Measurements from ENCODE around the gene TOR3A. TPM values are rescaled to one million over a fixed set of nuclear protein-coding genes. Genes with fewer than 3 reads are reported as not detected.

TOR3A gene
- total RNA-seq, 1 donor from 2014 or later = 23.0 TPM

DNA sequence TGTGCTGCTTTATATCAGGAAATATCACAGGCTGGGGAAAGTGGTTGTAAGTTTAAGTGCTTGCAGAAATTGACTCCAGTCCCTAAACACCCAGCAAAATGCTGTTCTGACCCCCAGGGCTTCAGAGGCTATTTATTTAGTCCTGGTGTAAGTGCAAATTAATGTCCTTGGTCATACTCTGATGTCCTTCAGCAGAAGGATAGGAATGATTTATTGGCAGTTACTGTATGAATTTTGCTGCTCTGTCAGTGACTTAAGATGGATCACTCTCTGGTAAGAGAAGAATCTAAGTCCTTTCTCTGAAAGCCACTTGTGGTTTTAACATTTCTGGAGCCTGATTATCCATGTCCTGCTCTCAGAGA, 34.3 kb upstream of the TOR3A start:
- no peaks in the 10 kb centered on the region for H3K36me3 ChIP-seq
- H3K27me3 ChIP-seq = no peaks in the 10 kb centered on the region
- no peaks in the 10 kb centered on the region for H3K9me3 ChIP-seq
- TF ChIP-seq, protein P1, sequence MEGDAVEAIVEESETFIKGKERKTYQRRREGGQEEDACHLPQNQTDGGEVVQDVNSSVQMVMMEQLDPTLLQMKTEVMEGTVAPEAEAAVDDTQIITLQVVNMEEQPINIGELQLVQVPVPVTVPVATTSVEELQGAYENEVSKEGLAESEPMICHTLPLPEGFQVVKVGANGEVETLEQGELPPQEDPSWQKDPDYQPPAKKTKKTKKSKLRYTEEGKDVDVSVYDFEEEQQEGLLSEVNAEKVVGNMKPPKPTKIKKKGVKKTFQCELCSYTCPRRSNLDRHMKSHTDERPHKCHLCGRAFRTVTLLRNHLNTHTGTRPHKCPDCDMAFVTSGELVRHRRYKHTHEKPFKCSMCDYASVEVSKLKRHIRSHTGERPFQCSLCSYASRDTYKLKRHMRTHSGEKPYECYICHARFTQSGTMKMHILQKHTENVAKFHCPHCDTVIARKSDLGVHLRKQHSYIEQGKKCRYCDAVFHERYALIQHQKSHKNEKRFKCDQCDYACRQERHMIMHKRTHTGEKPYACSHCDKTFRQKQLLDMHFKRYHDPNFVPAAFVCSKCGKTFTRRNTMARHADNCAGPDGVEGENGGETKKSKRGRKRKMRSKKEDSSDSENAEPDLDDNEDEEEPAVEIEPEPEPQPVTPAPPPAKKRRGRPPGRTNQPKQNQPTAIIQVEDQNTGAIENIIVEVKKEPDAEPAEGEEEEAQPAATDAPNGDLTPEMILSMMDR (IDR thresholded peaks at IDR 0.05) = no peak
- H3K27ac ChIP-seq = no peak overlapping the region
- H3K4me1 ChIP-seq = no peaks in the 10 kb centered on the region
- no peak overlapping the region for H3K4me3 ChIP-seq
- intact Hi-C loops (cut with DNase I) = no loop called here
- DNase-seq = no peak
- no peak for ATAC-seq

GRCh38 chr1:179048339-179049124, 33.3 kb upstream of the TOR3A start:
- Histone ChIP-seq H3K27ac (no peak overlapping the region), H3K36me3 (no peaks in the 10 kb centered on the region), H3K4me3 (no peak overlapping the region), H3K9me3 (no peaks in the 10 kb centered on the region), H3K27me3 (no peaks in the 10 kb centered on the region), H3K4me1 (no peaks in the 10 kb centered on the region)
- no peak for DNase-seq
- intact Hi-C loops (cut with DNase I) = no loop called here
- no peak for ATAC-seq
- TF ChIP-seq, protein P1 (IDR thresholded peaks at IDR 0.05) = no peak

DNA sequence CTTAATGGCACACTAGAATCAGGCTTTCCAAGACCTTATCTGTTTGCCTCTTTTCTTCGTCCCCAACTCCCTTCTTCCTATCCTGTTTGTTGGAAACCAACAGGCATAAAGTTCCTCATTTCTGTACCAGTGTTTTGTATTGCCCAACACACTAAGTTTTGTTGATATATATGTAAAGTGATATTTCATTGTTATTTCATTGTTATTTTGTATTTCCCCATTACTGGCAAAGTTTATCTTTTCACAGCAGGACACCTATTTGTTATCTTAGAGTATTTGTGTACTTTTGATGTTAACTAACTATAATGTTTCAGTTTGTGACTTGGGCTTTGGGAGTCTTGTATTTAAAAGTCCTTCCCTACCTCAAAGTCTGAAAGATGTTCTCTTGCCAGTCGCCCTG, 29.1 kb upstream of the TOR3A start:
- Histone ChIP-seq H3K27me3 (no peaks in the 10 kb centered on the region), H3K4me3 (no peak overlapping the region), H3K36me3 (peaks cover 21% of the 10 kb centered on the region), H3K9me3 (no peaks in the 10 kb centered on the region), H3K27ac (no peak overlapping the region), H3K4me1 (no peaks in the 10 kb centered on the region)
- TF ChIP-seq, protein P1 (IDR thresholded peaks at IDR 0.05) = no peak
- ATAC-seq (no peak), DNase-seq (no peak)
- intact Hi-C loops (cut with DNase I) = no loop called here

GRCh38 chr1:179053486-179053885, 28.4 kb upstream of the TOR3A start:
- DNase-seq (no peak), ATAC-seq (no peak)
- H3K4me1 ChIP-seq = no peaks in the 10 kb centered on the region
- peaks cover 21% of the 10 kb centered on the region for H3K36me3 ChIP-seq
- H3K27me3 ChIP-seq = no peaks in the 10 kb centered on the region
- intact Hi-C loops (cut with DNase I) = no loop called here
- no peaks in the 10 kb centered on the region for H3K9me3 ChIP-seq
- TF ChIP-seq, protein P1 (IDR thresholded peaks at IDR 0.05) = no peak
- no peak overlapping the region for H3K4me3 ChIP-seq
- H3K27ac ChIP-seq = no peak overlapping the region

GRCh38 chr1:179055937-179056336, 25.9 kb upstream of the TOR3A start:
- Histone ChIP-seq H3K4me3 (no peak overlapping the region), H3K27me3 (no peaks in the 10 kb centered on the region), H3K4me1 (no peaks in the 10 kb centered on the region), H3K36me3 (peaks cover 21% of the 10 kb centered on the region), H3K9me3 (no peaks in the 10 kb centered on the region), H3K27ac (no peak overlapping the region)
- TF ChIP-seq, protein P1 (IDR thresholded peaks at IDR 0.05) = no peak
- no peak for DNase-seq
- no peak for ATAC-seq
- intact Hi-C loops (cut with DNase I) = no loop called here

Measured in upper lobe of right lung (tissue), 1 donor.